HG03354 (cell line): ENCODE measurements around the gene SPTBN1.
"Not testable (repeated sequence)": the region's sequence is repeated elsewhere in the genome, so short reads cannot be mapped to it uniquely, and the experiment has no call there.

ENCODE experiments used
- ATAC-seq: cut with Tn5 transposase; IDR thresholded peaks from one replicate; pipeline ENCODE4 v1.9.1; 2021; ENCODE audit warnings: mild to moderate bottlenecking; ENCODE audit not compliant: unreplicated experiment, poor library complexity, severe bottlenecking

The SPTBN1 gene

GRCh38 chr2:54672590-54673456 is 216.7 kb downstream of the SPTBN1 start:
- ATAC-seq, result peak; percentile 63

DNA sequence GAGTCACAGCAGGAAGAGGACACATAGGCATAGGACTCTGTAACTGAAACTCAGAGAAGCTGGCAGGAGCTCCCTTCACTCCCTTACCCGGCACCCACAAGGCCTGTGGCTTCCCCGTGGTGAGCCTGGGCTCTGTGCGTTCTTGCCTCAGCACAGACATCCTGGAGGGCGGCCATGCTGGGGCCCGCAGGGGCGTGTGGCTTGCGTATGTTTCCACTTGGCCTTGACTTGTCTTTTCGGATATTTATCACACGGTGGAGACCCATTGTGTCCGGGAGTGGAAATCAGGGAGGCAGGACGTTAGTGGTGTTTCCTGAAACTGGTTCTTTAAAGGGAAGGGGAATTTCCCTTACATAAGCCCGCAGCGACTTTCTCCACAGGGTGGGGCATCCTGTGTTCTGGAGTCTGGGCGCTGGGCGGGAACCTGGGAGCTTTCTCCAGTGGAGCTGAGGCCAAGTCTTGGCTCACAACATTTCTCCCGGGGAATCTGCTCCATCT is 217.4 kb downstream of the SPTBN1 start:
- ATAC-seq, result peak; percentile 65

DNA sequence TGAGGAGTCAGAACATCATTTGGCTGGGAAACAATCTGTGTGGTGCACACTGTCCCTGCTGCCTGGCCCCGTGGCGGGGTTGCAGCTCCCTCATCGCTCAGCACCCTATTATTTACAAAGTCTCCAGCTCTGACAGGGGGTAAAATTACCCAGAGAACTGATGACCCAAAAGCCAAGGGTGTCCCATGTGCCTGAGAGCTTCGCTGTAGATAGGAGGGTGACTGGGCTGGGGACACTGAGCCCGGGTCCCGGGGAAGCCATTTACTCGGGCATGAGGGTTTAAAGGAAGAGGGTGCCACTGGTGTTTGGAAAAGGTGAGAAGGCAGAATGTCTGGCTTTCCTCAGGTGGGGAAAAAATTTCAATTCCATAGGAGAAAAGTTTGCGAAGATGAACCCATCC is 219.2 kb downstream of the SPTBN1 start:
- ATAC-seq, result no peak

DNA sequence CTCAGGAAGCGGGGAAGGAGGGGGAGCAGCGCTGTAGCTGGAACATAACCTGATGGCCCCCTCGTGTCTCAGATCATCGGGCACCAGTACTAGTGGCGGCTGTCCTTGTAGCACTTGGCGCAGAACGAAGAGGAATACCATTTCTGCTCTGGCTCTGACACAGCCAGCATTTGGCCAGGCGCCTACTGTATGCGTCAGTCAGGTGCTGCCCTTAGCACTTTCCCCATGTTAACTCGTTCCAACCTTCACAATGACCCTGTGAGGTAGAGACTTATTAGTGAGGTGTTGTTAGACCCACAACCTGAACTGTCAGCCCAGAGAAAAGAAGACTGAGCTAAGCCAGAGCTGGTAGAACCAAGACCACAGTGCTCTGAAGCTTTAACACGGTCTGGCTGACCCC is 219.6 kb downstream of the SPTBN1 start:
- ATAC-seq, result no peak

GRCh38 chr2:54676656-54677055 is 220.5 kb downstream of the SPTBN1 start:
- no peak for ATAC-seq

DNA sequence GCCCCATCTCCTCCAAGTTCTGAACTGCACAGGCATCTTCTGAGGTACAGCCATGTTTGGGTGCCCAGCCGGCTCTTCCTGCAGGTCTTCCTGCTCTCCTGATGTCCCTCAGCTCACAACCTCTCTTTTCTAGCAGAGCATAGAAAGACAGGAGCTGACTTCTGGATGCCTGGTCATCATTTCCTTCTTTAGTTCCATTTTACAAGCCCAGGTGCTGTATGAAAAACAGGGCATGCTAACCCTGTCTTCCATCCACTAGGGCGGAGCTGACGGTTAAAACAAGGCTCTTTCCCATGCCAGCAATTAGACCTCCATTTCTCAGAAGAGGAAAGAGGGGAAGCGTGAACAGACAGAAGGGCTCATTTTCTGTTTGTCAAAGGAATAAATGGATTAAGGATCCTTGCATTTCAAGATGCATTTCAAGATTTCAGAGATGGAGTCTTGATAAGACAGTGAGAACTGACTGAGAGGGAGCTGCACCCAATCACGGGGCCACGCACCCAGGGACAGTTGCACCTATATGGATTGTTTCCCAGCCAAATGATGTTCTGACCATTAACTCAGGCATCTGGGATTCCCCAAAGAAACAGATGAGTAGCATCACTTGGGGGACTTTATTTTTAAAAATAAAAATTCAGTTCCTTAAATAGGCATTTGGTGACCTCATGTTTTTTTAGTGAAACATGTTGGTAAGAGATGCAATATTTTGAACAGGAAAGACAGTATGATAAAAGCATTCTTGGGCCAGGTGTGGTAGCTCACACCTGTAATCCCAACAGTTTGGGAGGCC is 221.5 kb downstream of the SPTBN1 start:
- ATAC-seq, result no peak

DNA sequence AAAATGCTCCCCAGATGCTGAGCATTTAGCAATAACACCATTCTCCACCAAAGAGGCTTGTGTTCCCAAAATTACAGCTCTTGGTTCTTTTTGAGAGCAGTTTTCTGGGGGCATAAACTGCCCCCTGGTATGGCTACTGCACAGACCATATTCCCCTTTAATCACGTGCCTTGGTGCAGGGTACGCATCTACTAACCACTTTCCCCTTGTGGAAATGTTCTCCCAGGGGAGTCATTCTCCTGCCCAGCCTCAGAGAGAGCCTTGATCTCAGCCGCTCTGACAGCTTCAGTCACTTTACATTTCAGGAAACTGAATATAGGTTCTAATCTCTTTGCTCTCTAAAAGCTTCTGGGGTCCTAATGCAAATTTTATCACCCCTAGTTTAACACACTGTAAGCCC is 222.6 kb downstream of the SPTBN1 start:
- ATAC-seq, result no peak

DNA sequence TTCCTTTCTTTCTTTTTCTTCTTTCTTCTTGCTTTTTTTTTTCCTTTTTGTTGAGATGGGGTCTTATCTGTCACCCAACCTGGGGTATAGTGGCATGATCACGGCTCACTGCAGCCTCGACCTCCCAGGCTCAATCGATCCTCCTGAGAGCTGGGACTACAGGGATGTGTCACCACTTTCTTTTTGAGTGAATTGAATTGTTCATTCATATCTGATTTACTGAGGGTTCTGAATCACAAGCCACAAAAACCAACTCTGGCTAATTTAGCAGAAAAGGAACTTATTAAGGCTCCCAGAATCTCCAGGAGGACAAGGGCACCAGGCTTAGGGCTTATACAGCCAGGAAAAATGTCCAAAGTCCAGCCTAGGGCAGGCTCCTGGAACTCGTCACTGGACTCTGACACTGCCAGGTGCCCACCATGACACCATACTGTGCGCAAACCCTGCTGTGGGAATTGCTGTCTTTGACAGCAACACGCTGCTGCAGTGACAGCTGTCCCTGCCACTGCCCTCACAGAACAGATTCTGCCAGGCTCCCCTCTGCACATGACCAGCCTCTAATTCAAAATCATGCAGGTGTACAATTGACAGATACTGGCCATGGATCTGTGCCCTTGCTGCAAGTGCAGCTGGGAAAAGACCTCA is 224.4 kb downstream of the SPTBN1 start:
- peak; percentile 81 for ATAC-seq

GRCh38 chr2:54681416-54681815 is 225.3 kb downstream of the SPTBN1 start:
- ATAC-seq, result no peak

DNA sequence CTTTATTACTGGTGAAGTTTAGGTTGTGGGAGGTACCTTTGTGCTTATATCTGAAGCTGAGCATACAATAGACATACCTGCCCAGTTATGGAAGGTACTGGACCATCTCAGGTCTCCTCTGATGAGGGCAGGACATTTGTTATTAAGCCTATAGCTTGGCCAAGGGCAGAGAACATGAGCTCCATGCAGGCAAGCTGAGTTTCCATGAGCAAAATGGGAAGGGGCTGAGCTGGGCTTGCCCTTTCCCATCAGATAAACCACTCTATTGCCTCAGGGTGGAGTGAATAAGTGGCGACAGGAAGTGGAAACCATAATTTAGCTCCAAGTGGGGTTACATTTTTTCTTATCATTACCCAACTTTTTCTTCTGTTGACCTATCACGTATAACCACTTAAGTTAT is 227.5 kb downstream of the SPTBN1 start:
- no peak for ATAC-seq

- ATAC-seq, result no peak
Observed at GRCh38 chr2:54685263-54685775, 229.2 kb downstream of the SPTBN1 start.

DNA sequence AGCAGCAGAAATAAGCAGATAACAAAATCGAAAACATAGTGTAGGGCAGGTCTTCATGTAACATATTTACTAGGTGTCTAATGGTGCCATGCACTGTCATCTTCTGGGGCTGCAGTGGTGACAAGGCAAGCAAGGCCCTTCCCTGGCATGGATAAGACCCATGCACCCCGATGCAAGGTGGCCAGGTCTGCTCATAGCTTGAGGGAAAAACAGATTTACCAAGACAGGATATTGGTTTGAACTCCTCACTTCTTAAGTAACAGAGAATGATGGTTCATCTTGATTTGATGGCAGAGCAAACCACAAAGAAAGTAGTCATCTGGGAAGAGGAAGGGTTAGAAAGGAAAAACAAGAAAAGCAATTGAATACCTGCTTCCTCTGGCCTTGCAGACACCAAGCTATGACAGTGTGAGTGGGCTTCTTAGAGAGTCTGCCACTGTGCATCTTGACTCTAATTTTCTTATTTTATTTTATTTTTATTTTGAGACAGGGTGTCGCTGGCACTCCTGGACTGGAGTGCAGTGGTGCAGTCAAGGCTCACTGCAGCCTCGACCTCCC is 231.5 kb downstream of the SPTBN1 start:
- ATAC-seq, result no peak

DNA sequence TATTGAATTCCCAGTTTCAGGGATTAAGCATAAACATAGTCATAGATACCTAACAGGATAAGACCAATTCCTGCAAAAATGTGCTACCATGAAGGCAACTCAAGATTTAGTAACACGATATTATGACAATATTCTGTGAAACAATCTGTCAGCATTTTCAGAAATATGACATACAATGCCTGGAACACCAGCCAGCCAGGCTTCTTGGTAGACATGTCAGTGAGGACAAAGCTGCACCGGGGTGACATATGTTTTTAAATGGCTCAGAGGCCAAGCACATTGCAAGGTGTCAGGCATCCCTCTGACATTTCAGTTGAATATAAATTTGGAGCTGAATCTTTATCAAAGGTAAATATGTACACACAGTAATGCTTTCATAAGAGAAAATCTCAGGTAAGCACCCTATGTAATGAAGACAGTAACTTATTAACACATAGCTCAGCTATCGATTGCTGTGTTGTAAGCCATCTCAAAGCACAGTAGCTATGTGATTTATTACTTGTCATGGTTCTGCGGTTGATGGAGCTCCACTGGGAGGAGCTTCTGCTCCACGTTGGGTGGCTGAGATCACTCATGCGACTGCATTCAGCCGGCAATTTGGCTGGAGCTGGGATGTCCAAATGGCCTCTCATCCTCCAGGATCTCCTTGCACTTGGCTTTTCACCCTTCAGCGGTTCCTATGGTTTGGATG is 235.5 kb downstream of the SPTBN1 start:
- no peak for ATAC-seq

DNA sequence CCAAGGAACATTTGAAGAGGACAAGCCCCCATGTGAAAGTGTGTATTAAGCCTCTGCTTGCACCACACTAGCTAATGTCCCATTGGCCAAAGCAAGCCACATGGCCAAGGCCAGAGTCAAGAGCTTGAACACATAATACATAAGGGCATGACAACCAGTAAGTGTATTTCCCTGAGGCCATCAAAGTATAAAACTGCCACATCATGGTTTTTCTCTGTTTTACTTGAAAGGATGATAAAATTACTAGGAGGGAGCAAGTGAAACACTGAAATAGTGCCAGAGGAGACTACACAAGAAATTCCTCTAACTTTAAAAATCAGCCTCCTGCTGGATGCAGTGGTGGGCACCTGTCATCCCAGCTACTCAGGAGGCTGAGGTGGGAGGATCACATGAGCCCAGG is 236.4 kb downstream of the SPTBN1 start:
- ATAC-seq, result no peak

DNA sequence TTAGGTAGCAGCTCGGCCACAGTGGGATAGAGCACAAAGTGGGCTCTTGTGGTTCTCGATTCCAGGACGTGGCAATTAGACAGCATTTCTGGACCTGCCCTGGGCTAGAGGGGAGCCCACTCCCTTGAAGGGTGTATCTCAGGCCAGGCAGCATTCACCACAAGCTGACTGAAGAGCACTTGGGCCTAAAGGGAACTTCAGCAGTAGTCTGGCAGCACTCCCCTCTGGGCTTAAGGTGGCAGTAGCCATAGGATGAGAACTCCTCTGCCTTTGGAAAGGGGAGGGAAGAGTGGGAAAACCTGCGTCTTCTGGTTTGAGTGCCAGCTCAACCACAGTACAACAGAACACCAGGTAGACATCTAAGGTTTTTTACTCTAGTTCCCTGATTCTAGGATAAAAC is 239.3 kb downstream of the SPTBN1 start:
- no peak for ATAC-seq

- no peak for ATAC-seq
Observed at GRCh38 chr2:54697934-54698333, 241.8 kb downstream of the SPTBN1 start.

DNA sequence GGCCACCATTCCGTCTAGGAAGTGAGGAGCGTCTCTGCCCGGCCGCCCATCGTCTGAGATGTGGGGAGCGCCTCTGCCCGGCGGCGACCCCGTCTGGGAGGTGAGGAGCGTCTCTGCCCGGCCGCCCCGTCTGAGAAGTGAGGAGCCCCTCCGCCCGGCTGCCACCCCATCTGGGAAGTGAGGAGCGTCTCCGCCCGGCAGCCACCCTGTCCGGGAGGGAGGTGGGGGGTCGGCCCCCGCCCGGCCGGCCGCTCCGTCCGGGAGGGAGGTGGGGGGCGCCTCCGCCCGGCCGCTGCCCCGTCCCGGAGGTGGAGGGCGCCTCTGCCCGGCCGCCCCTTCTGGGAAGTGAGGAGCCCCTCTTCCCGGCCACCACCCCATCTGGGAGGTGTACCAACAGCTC is 242.8 kb downstream of the SPTBN1 start:
- not testable (repeated sequence) for ATAC-seq

DNA sequence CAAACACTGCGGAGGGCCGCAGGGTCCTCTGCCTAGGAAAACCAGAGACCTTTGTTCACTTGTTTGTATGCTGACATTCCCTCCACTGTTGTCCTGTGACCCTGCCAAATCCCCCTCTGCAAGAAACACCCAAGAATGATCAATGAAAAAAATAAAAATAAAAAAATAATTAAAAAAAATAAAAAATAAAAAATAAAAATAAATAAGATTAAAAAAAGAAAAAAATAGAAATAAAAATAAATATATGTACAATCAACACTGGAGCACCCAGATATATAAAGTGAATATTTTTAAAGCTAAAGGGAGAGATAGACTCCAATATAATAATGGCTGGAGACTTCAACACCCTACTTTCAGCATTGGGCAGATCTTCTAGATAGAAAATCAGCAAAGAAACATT is 243.5 kb downstream of the SPTBN1 start:
- ATAC-seq, result no peak

DNA sequence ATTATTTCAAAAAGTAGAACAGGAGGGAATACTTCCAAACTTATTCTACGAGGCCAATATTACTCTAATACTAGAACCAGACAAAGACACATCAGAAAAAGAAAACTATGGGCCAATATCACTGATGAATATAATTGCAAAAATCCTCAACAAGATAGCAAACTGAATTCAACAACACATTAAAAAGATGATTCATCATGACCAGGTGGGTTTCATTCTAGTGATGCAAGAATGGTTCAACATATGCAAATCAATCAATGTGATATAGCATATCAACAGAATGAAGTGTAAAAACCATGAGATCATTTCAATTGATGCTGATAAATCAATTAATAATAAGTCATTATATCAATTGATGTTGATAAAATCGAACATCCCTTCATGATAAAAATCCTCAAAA is 244.9 kb downstream of the SPTBN1 start:
- ATAC-seq, result no peak
